NCI-H748 (cell line): ENCODE results near the gene TMEM35B.
"Not testable (repeated sequence)": the region's sequence is repeated elsewhere in the genome, so short reads cannot be mapped to it uniquely, and the experiment has no call there.

Experiments used
- DNase-seq: peaks from one replicate; lab custom pipeline; 2025; ENCODE audit not compliant: unreplicated experiment; lab: John Stamatoyannopoulos, UW

TMEM35B gene

DNA sequence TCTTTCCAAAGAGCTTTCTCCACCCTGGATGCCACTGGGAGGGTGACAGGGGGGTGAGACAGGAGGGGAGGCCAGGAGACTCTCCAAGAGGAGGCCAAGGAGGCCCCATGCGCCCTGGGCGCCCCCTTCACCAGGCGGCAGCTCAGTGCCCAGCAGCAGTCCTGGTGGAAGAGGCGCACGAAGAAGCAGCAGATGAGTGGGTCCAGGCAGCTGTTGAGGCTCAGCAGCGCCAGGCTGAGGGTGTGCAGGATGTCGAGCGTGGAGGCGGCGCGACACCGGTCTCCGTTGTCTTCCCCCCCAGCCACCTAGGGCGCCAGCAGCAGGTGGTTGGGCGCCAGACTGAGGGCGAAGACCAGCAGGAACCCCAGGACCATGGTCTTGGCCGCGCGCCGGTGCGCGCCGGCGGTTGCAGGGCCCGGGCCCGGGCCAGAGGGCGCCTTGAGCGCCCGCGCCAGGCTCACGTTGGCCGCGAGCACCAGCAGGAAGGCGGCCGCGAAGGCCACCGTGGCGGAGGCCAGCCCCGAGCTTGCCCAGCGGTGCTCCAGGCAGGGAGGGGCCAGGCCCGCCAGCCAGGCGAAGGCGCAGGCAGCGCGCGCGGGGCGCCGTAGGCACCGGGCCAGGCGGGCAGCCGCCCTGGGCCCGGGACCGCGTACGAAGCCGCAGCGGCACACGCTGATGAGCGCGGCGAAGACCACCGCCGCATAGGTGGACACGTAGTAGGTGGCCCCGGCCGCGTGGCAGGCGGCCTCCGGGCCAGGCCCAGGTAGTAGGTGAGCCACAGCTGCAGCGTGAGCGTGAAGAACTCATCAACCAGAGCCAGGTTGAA, 8.6 kb downstream of the TMEM35B start:
- DNase-seq: no peak

DNA sequence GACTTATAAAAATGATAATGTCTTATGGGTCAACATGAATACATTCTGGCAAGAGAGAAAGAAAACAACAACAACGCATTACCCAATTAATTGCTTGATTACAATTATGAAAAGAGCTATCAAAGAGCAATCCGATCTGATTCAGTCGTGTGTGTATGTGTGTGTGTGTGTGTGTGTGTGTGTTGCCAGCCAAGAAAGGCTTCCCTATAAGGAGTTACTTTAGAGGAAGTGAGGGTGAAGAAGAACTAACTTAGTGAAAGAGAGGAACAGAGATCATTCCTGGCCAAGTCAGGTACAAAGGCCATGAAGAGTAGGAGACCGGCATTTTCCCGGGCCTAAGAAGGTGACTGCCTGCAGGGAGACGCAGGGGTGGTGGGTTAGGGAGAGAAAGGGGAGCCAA, 9.4 kb downstream of the TMEM35B start:
- DNase-seq: no peak

DNA sequence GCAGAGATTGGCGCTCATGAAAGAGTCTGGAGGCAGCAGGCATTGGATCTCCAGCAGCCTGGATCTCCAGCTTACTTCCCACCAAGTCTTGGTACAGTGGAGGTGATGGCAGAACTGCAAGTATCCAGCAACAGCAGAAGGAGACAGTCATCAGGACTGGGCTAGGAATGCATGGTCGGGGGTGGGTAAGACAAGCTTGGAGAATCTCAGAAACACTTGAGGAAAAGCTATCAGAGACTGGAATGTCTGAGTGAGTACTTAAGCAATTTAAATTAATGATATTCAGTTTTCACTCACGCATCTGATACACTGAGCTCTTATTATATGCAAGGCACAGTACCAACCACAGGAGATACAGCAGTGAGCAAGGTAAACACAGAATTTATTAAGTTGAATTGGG, 9.8 kb downstream of the TMEM35B start:
- no peak for DNase-seq

DNA sequence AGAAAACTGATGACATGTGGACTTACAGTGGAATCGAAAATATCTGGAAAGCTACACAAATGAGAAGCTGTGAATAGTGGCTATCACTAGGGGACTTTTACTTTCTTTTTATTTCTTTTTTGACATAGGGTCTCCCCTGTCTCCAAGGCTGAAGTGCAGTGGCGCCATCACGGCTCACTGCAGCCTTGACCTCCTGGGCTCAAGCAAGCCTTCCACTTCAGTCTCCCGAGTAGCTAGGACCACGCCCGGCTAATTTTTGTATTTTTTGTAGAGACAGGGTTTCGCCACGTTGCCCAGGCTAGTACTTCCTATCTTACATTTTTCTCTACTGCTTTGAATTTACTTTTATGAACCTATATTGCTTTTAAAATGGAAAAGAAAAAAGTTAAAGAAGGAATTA, 10.5 kb downstream of the TMEM35B start:
- no peak for DNase-seq

DNA sequence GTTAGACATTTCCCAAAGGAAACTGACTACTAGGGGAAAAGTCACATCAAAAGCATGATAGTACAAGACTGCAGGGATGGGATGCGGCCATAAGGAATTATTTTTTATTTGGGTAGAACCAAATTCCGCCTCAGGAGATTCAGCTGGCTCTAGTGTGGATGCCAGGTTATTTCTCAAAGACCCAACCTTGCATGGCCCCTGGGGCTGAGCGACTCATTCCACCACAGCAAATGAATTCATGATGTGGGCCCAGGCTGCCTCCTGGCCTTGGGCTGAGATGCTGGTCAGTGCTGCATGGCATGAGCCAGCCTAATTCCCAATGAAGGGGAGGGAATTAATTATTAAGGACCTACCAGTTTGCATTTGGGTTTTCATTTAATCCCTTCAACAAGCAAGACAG, 11.8 kb downstream of the TMEM35B start:
- DNase-seq: no peak

DNA sequence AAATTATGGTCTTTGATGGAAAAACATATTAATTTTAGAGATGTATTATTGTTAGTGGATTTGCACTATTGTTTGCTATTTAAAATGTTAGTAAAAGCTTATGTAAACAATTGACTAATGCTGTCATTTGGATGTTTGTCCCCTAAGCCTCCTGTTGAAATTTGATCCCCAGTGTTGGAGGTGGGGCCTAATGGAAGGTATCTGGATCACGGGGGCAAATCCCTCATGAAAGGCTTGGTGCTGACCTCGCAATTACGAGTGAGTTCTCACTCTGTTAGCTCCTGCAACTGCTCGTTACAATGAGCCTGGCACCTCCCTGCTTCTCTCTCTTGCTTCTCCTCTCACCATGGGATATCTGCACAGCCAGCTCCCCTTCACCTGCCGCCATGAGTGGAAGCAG, 14.3 kb downstream of the TMEM35B start:
- DNase-seq: peak; percentile 91

DNA sequence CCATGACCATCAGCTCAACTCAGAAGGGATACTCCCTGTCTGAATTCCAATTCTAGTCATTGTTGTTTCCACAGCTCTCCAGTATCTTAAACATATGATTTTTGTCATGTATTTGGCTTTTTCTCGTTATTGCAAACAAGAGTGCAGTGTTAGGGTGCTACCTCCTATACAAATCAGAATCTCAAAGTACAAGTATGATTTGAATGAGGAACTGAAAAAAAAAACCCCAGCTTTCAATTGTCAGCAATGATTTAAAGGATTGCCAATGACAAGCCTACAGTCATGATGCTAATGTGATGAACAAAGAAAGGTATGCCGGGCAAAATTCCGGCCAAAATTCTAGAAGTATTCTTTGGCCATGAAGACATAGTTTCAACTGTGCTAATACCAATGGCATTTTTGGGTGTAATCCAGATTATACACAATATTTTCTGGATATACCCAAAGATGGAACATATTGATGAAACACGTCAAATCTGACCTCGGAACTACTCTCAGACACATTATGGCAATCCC, 14.9 kb downstream of the TMEM35B start:
- no peak for DNase-seq

DNA sequence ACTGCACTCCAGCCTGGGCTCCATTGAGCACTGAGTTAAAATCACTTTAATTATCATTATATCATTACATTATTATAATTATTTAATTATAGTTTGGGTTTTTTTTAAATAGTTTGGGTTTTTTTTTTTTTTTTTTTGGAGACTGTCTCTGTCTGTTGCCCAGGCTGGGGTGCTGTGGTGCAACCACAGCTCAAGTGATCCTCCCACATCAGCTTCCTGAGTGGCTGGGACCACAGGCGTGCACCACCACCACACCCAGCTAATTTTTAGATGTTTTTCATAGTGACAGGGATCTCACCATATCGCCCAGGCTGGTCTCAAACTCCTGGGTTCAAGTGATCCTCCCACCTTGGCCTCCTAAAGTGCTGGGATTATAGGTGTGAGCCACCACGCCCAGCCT, 16.9 kb downstream of the TMEM35B start:
- not testable (repeated sequence) for DNase-seq

DNA sequence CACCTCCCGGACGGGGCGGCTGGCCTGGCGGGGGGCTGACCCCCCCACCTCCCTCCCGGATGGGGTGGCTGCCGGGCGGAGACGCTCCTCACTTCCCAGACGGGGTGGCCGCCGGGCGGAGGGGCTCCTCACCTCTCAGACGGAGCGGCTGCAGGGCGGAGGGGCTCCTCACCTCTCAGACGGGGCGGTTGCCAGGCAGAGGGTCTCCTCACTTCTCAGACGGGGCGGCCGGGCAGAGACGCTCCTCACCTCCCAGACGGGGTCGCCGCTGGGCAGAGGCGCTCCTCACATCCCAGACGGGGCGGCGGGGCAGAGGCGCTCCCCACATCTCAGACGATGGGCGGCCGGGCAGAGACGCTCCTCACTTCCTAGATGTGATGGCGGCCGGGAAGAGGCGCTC, 17.5 kb downstream of the TMEM35B start:
- not testable (repeated sequence) for DNase-seq

DNA sequence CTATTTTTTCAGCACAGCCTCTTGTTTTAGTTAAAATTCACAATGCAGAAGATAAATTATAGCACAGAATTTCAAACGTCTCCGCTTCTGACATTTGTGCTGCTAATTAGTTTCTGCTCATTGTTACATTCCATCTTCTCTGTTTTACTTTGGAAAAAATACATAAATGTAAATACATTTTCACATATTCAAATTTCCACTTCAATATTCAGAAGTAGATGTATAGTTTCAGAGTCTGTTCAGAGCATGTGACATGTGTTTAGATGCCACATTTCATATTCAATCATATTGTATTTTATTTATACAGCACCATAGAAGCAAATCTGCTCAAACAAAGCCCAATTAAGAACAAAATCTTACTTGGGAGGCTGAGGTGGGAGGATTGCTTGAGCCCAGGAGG, 19.6 kb downstream of the TMEM35B start:
- DNase-seq: no peak

DNA sequence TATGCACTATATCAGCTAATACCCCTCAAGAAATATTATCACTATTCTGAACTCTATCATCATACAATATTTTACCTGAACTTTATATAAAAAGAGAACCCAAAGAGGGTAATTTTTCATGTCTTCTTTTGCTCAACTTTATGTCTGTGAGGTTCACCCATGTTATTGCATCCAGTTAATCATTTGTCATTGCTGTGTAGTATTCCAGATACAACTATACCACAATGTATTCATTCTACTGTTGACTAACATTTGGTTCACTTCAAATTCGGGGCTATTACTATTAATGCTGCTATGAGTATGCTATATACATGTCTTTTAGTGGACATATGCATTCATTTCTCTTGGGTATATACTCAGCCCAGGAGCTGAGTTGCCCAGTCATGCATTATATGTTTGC, 34.7 kb downstream of the TMEM35B start:
- DNase-seq: no peak

DNA sequence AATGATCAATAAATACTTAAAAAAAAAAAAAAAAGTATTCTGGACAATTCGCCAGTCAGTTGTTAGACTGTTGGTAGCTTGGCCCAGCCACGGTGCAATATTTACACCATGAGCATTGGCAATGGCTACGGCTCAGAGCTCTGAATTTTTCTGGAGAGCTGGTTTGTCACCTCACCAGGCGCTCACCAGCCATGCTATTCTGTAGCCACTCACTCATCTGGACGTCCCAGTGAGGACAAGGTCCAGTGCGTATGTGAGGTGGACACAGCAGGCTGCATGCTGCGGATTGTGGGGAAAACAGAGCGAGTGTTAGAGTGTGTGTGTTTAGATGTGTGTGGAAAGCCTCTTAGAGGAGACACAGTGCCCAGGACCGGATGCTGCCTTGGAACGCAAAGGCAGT, 36.4 kb downstream of the TMEM35B start:
- not testable (repeated sequence) for DNase-seq

DNA sequence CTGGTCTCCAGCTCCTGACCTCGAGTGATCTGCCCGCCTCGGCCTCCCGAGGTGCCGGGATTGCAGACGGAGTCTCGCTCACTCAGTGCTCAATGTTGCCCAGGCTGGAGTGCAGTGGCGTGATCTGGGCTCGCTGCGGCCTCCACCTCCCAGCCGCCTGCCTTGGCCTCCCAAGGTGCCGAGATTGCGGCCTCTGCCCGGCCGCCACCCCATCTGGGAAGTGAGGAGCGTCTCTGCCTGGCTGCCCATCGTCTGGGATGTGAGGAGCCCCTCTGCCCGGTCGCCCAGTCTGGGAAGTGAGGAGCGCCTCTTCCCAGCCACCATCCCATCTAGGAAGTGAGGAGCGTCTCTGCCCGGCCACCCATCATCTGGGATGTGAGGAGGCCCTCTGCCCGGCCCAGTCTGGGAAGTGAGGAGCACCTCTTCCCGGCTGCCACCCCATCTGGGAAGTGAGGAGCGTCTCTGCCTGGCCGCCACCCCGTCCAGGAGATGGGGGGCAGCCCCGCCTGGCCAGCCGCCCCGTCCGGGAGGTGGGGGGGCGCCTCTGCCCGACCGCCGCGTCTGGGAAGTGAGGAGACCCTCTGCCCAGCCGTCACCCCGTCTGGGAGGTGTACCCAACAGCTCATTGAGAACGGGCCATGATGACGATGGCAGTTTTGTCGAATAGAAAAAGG, 37.4 kb downstream of the TMEM35B start:
- DNase-seq: not testable (repeated sequence)

DNA sequence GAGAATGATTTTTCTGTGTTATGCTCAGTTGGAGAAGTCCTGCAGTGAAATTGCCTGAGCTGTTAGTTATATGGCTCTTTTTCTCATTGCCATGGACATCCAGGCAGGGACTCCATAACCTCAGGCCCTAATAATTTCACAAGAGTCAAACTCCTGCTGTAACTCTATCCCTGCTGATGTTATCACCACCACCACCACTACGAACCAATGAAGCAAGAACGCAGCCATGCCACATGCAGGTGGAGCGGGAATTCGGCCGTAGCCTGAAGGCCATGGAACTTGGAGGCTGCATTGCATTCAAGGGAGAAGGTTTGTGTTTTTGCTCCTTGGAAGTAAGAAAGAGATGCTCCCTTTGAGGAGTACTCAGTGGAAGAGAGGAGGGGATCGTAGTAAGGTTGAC, 38.9 kb downstream of the TMEM35B start:
- no peak for DNase-seq

DNA sequence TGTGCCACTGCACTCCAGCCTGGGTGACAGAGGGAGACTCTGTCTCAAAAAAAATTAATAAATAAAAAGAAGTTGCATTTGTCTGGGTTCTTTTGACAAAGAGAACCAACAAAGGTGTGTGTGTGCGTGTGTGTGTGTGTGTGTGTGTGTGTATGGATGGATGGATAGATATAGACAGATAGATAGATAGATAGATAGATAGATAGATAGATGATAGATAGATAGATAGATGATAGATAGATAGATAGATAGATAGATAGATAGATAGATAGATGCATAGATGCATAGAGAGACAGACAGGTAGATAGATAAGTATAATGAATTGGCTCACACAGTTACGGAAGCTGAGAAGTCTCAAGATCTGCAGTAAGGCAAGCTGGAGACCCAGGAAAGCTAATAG, 43.3 kb downstream of the TMEM35B start:
- DNase-seq: not testable (repeated sequence)
